ENCODE results near the gene TOMM7.

DNA sequence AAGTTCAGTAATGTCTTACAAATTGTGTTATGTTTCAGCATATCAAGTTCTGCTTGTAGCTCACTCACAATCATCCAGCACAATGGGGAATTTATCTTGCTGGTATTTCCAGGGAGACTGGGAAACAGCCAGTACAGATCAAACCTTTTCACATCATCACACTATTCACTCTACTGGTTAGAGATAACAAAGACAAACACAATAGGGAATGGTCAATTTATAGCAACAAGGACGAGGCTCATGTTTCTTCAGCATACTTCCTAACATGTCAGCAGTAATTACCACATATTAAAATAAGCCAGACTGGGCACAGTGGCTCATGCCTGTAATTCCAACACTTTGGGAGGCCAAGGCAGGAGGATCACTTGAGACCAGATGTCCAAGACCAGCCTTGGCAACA is 38.3 kb downstream of the TOMM7 start:
- TF ChIP-seq POLR2A (IDR thresholded peaks at IDR 0.05; ENCODE audit: low read depth, low read length) (no peak), TAF1 (IDR thresholded peaks at IDR 0.05; ENCODE audit: low read depth, low read length) (no peak), PAX5 (IDR thresholded peaks at IDR 0.05; ENCODE audit: insufficient read depth, low read length, severe bottlenecking) (no peak), POLR2AphosphoS5 (IDR thresholded peaks at IDR 0.05; ENCODE audit: low read depth, low read length) (no peak), SPI1 (IDR thresholded peaks at IDR 0.05; ENCODE audit: low read depth, low read length) (no peak)
